ENCODE data around the gene CYP11A1. TPM values are rescaled to one million over a fixed set of nuclear protein-coding genes. Genes with fewer than 3 reads are reported as not detected.

Gene CYP11A1
- total and polyA plus RNA-seq, 2 donors (not counting 1 experiment from before 2014, with no cell fraction given) = not detected

- CTCF ChIA-PET = no interaction called here
- no peak for DNase-seq
These were observed 28.8 kb downstream of the CYP11A1 start for GRCh38 chr15:74338676-74339075.

GRCh38 chr15:74337607-74338211 is 29.7 kb downstream of the CYP11A1 start:
- WGBS (ENCODE audit: insufficient coverage) = 88% methylated on average over 4 of the region's 4 CpGs
- POLR2A ChIA-PET = no interaction called here
- intact Hi-C loops (cut with micrococcal nuclease) = no loop called here
- no peak overlapping the region for H3K4me2 ChIP-seq (replicated peaks; ENCODE audit: low read depth, low read length, poor library complexity, severe bottlenecking)
- H4K20me1 ChIP-seq (ENCODE audit: control insufficient read depth, insufficient read depth, low read length, poor library complexity, severe bottlenecking) = no peaks in the 10 kb centered on the region
- no peak overlapping the region for H3K4me3 Mint-ChIP-seq
- H3K9me3 Mint-ChIP-seq (ENCODE audit: insufficient read depth) = no peaks in the 10 kb centered on the region
- H3K79me2 ChIP-seq (ENCODE audit: control insufficient read depth, insufficient read depth, low read length) = no peaks in the 10 kb centered on the region
- no peak overlapping the region for H3K4me3 ChIP-seq (ENCODE audit: control extremely low read depth in 1 of 5, extremely low read depth in 1 of 5, insufficient read depth in 1 of 5, low read depth in 2 of 5, low read length in 4 of 5)
- DNase-seq = no peak
- H3K27ac ChIP-seq (ENCODE audit: low read length in 2 of 2) = no peak overlapping the region
- no peak overlapping the region for H3K27ac Mint-ChIP-seq
- CTCF ChIA-PET = no interaction called here
- no peak overlapping the region for H2AFZ ChIP-seq (ENCODE audit: insufficient read depth, low read depth, low read length, poor library complexity, severe bottlenecking)
- no peak for ATAC-seq (ENCODE audit: low read depth)
- no peak overlapping the region for H3K9ac ChIP-seq (ENCODE audit: low read length)
- TF ChIP-seq EZH2 (IDR thresholded peaks at IDR 0.05; ENCODE audit: borderline replicate concordance, insufficient read depth, low read depth, low read length, poor library complexity, severe bottlenecking) = no peak
- TF ChIP-seq, protein P1, sequence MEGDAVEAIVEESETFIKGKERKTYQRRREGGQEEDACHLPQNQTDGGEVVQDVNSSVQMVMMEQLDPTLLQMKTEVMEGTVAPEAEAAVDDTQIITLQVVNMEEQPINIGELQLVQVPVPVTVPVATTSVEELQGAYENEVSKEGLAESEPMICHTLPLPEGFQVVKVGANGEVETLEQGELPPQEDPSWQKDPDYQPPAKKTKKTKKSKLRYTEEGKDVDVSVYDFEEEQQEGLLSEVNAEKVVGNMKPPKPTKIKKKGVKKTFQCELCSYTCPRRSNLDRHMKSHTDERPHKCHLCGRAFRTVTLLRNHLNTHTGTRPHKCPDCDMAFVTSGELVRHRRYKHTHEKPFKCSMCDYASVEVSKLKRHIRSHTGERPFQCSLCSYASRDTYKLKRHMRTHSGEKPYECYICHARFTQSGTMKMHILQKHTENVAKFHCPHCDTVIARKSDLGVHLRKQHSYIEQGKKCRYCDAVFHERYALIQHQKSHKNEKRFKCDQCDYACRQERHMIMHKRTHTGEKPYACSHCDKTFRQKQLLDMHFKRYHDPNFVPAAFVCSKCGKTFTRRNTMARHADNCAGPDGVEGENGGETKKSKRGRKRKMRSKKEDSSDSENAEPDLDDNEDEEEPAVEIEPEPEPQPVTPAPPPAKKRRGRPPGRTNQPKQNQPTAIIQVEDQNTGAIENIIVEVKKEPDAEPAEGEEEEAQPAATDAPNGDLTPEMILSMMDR (IDR thresholded peaks at IDR 0.05) = no peak
- H3K36me3 ChIP-seq (replicated peaks in 1 of 2; ENCODE audit: control extremely low read depth in 1 of 2, control insufficient read depth in 1 of 2, extremely low read depth in 1 of 2, insufficient read depth in 2 of 2, low read length in 1 of 2) = no peaks in the 10 kb centered on the region
- H3K9me3 ChIP-seq (ENCODE audit: control extremely low read depth in 1 of 3, control insufficient read depth in 2 of 3, insufficient read depth in 1 of 3, low read length in 2 of 3) = peaks cover 0 to 4% (median 0%) of the 10 kb centered on the region in 3 donors
- no peaks in the 10 kb centered on the region for H3K4me1 Mint-ChIP-seq
- H3K27me3 ChIP-seq (replicated peaks in 1 of 4; ENCODE audit: control extremely low read depth in 1 of 4, control insufficient read depth in 3 of 4, insufficient read depth in 4 of 4, low read length in 3 of 4) = no peaks in the 10 kb centered on the region
- H3K4me1 ChIP-seq (ENCODE audit: control insufficient read depth in 2 of 2, insufficient read depth in 2 of 2, low read length in 2 of 2) = no peaks in the 10 kb centered on the region
- peaks cover 13% of the 10 kb centered on the region for H3K27me3 Mint-ChIP-seq

More at GRCh38 chr15:74338676-74339075, 28.8 kb downstream of the CYP11A1 start:
- Histone ChIP-seq H3K4me1 (ENCODE audit: control insufficient read depth in 2 of 2, insufficient read depth in 2 of 2, low read length in 2 of 2) (no peaks in the 10 kb centered on the region), H3K4me2 (replicated peaks; ENCODE audit: low read depth, low read length, poor library complexity, severe bottlenecking) (no peak overlapping the region), H3K9me3 (ENCODE audit: control extremely low read depth in 1 of 3, control insufficient read depth in 2 of 3, insufficient read depth in 1 of 3, low read length in 2 of 3) (peaks cover 0 to 4% (median 0%) of the 10 kb centered on the region in 3 donors), H2AFZ (ENCODE audit: insufficient read depth, low read depth, low read length, poor library complexity, severe bottlenecking) (no peak overlapping the region), H3K4me3 (ENCODE audit: control extremely low read depth in 1 of 5, extremely low read depth in 1 of 5, insufficient read depth in 1 of 5, low read depth in 2 of 5, low read length in 4 of 5) (no peak overlapping the region), H3K36me3 (replicated peaks in 1 of 2; ENCODE audit: control extremely low read depth in 1 of 2, control insufficient read depth in 1 of 2, extremely low read depth in 1 of 2, insufficient read depth in 2 of 2, low read length in 1 of 2) (no peaks in the 10 kb centered on the region), H3K9ac (ENCODE audit: low read length) (no peak overlapping the region), H3K79me2 (ENCODE audit: control insufficient read depth, insufficient read depth, low read length) (no peaks in the 10 kb centered on the region), H4K20me1 (ENCODE audit: control insufficient read depth, insufficient read depth, low read length, poor library complexity, severe bottlenecking) (no peaks in the 10 kb centered on the region), H3K27me3 (replicated peaks in 1 of 4; ENCODE audit: control extremely low read depth in 1 of 4, control insufficient read depth in 3 of 4, insufficient read depth in 4 of 4, low read length in 3 of 4) (no peaks in the 10 kb centered on the region), H3K27ac (ENCODE audit: low read length in 2 of 2) (no peak overlapping the region)
- intact Hi-C loops (cut with micrococcal nuclease) = no loop called here
- H3K27ac Mint-ChIP-seq = no peak overlapping the region
- TF ChIP-seq, protein P1 (IDR thresholded peaks at IDR 0.05) = no peak
- TF ChIP-seq EZH2 (IDR thresholded peaks at IDR 0.05; ENCODE audit: borderline replicate concordance, insufficient read depth, low read depth, low read length, poor library complexity, severe bottlenecking) = no peak
- no peaks in the 10 kb centered on the region for H3K4me1 Mint-ChIP-seq
- H3K9me3 Mint-ChIP-seq (ENCODE audit: insufficient read depth) = no peaks in the 10 kb centered on the region
- WGBS (ENCODE audit: insufficient coverage) = 98% methylated on average over 5 of the region's 5 CpGs
- POLR2A ChIA-PET = no interaction called here
- H3K4me3 Mint-ChIP-seq = no peak overlapping the region
- H3K27me3 Mint-ChIP-seq = peaks cover 16% of the 10 kb centered on the region
- no peak for ATAC-seq (ENCODE audit: low read depth)

All from B cell (primary cell).